Trophoblast cell (in vitro differentiated cells and primary cell): ENCODE data around the gene MRFAP1L1.
A peak's percentile ranks its signal among the peaks of the same experiment; 100 is the strongest.

Experiments
- DNase-seq, 2 donors: peaks; one replicate each; pipeline ENCODE4 v3.0.0-alpha.2; 2016
- H2AFZ ChIP-seq: 2 replicates; pipeline ENCODE4 v1.6.1; 2013; ENCODE audit warnings: low read length, moderate library complexity, mild to moderate bottlenecking; ENCODE audit not compliant: insufficient read depth, poor library complexity
- H2AK5ac ChIP-seq: 2 replicates; pipeline ENCODE4 v1.6.1; 2013; ENCODE audit warnings: mild to moderate bottlenecking, low read length
- H2BK120ac ChIP-seq: 2 replicates; pipeline ENCODE4 v1.6.1; 2013; ENCODE audit warnings: low read length, mild to moderate bottlenecking, moderate library complexity; ENCODE audit not compliant: insufficient read depth, poor library complexity
- H2BK12ac ChIP-seq: 2 replicates; pipeline ENCODE4 v1.6.1; 2013; ENCODE audit warnings: mild to moderate bottlenecking, low read length, moderate library complexity
- H2BK5ac ChIP-seq: 2 replicates; pipeline ENCODE4 v1.6.1; 2013; ENCODE audit warnings: low read length, low read depth, moderate library complexity, mild to moderate bottlenecking; ENCODE audit not compliant: poor library complexity
- H3K14ac ChIP-seq: 2 replicates; pipeline ENCODE4 v1.6.1; 2013; ENCODE audit warnings: mild to moderate bottlenecking, low read length
- H3K18ac ChIP-seq: 2 replicates; pipeline ENCODE4 v1.6.1; 2013; ENCODE audit warnings: mild to moderate bottlenecking, low read length
- H3K23ac ChIP-seq: 2 replicates; pipeline ENCODE4 v1.6.1; 2013; ENCODE audit warnings: low read length
- H3K27ac ChIP-seq: 2 replicates; pipeline ENCODE4 v1.5.1; 2013; ENCODE audit warnings: low read depth, mild to moderate bottlenecking, inconsistent platforms, low read length, moderate library complexity
- H3K27me3 ChIP-seq: 2 replicates; pipeline ENCODE4 v1.6.1; 2013; ENCODE audit warnings: inconsistent platforms, mild to moderate bottlenecking, low read length, moderate library complexity; ENCODE audit not compliant: insufficient read depth
- H3K36me3 ChIP-seq, 2 experiments: 1 replicate in 1 of 2; 2 replicates in 1 of 2; pipeline ENCODE4 v1.6.1; 2013; ENCODE audit warnings: low read length in 2 of 2, mild to moderate bottlenecking in 2 of 2, moderate library complexity in 1 of 2; ENCODE audit not compliant: insufficient read depth in 2 of 2, control insufficient read depth in 1 of 2
- H3K4ac ChIP-seq: 2 replicates; pipeline ENCODE4 v1.6.1; 2013; ENCODE audit warnings: low read depth, mild to moderate bottlenecking, low read length, moderate library complexity
- H3K4me1 ChIP-seq, 2 experiments: 1 replicate in 1 of 2; 2 replicates in 1 of 2; pipeline ENCODE4 v1.6.1; 2013; ENCODE audit warnings: low read length in 2 of 2, mild to moderate bottlenecking in 2 of 2, moderate library complexity in 1 of 2; ENCODE audit not compliant: insufficient read depth in 2 of 2, control insufficient read depth in 1 of 2
- H3K4me2 ChIP-seq: 2 replicates; pipeline ENCODE4 v1.6.1; 2013; ENCODE audit warnings: inconsistent platforms, mild to moderate bottlenecking, low read length, moderate library complexity
- H3K4me3 ChIP-seq: 2 replicates; pipeline ENCODE4 v1.5.1; 2013; ENCODE audit warnings: mild to moderate bottlenecking, low read depth, low read length, inconsistent platforms
- H3K79me1 ChIP-seq: one replicate; pipeline ENCODE4 v1.6.1; 2013; ENCODE audit warnings: low read length
- H3K79me2 ChIP-seq: 2 replicates; pipeline ENCODE4 v1.6.1; 2013; ENCODE audit warnings: low read length, mild to moderate bottlenecking; ENCODE audit not compliant: control insufficient read depth, insufficient read depth, poor library complexity
- H3K9ac ChIP-seq: 2 replicates; pipeline ENCODE4 v1.6.1; 2013; ENCODE audit warnings: mild to moderate bottlenecking, low read length
- H3K9me3 ChIP-seq: 2 replicates; pipeline ENCODE4 v1.6.1; 2013; ENCODE audit warnings: low read depth, mild to moderate bottlenecking, control low read depth, inconsistent platforms, low read length; ENCODE audit not compliant: insufficient read depth
- H4K12ac ChIP-seq: 2 replicates; pipeline ENCODE4 v1.6.1; 2013; ENCODE audit warnings: low read depth, mild to moderate bottlenecking, low read length, moderate library complexity
- H4K8ac ChIP-seq: 2 replicates; pipeline ENCODE4 v1.6.1; 2013; ENCODE audit warnings: low read depth, mild to moderate bottlenecking, low read length, moderate library complexity
- H4K91ac ChIP-seq: one replicate; pipeline ENCODE4 v1.6.1; 2013; ENCODE audit warnings: low read depth, mild to moderate bottlenecking, low read length, moderate library complexity
- WGBS: extraction: QIAGEN DNeasy Blood & Tissue Kit; methylation state at CpG from one replicate; pipeline ENCODE4 v1.1.7; 2013; ENCODE audit warnings: missing lambda C conversion rate; ENCODE audit not compliant: insufficient read length, insufficient coverage; ENCODE audit errors: extremely low coverage; 5-methylcytosine and 5-hydroxymethylcytosine counted together

The MRFAP1L1 gene

DNA sequence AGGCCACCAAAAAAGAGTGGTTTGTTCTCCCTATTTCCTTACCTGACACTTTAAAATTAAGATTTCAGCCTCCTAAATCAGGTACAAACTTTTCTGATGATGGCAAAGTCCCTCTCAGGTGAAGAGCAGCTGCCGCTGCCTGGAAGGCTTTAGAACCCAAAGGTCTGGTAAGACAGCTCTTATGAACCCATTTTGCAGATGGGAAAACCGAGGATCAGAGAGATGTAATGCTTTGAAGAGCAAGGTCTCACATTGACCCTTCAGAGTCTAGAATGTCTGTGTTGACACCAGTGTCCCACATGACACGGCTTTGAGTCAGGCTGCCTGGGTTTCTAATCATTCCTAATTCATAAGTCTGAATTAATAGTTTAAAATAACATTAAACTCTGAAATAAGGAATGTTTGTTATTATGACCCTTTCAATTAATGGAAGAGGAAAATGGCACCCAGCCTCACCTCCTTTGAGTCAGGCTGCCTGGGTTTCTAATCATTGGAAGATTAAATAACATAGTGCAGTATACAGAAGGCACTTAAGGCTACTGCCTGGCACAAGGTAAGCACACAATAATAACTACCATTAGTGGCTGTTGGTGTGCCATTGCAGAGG is 44.9 kb upstream of the MRFAP1L1 start:
- H3K4me2 ChIP-seq = no peak overlapping the region
- H2AK5ac ChIP-seq = no peak overlapping the region
- peaks cover 5% of the 10 kb centered on the region for H3K79me1 ChIP-seq
- H4K91ac ChIP-seq = no peak overlapping the region
- H3K18ac ChIP-seq = no peak overlapping the region
- no peaks in the 10 kb centered on the region for H3K27me3 ChIP-seq
- H3K36me3 ChIP-seq = no peaks in the 10 kb centered on the region
- no peaks in the 10 kb centered on the region for H3K79me2 ChIP-seq
- no peak overlapping the region for H3K4me3 ChIP-seq
- no peak overlapping the region for H4K12ac ChIP-seq
- no peak for DNase-seq
- no peak overlapping the region for H2BK12ac ChIP-seq
- H3K4ac ChIP-seq = no peak overlapping the region
- no peak overlapping the region for H2AFZ ChIP-seq
- no peak overlapping the region for H3K14ac ChIP-seq
- no peak overlapping the region for H2BK5ac ChIP-seq
- H3K27ac ChIP-seq = no peak overlapping the region
- H3K4me1 ChIP-seq = peaks cover 4 to 27% of the 10 kb centered on the region in 2 experiments
- no peaks in the 10 kb centered on the region for H3K9me3 ChIP-seq
- H3K9ac ChIP-seq = no peak overlapping the region
- H2BK120ac ChIP-seq = no peak overlapping the region
- no CpG with 5 or more reads among the region's 3 CpGs for whole genome bisulfite sequencing
- no peak overlapping the region for H4K8ac ChIP-seq
- no peak overlapping the region for H3K23ac ChIP-seq

DNA sequence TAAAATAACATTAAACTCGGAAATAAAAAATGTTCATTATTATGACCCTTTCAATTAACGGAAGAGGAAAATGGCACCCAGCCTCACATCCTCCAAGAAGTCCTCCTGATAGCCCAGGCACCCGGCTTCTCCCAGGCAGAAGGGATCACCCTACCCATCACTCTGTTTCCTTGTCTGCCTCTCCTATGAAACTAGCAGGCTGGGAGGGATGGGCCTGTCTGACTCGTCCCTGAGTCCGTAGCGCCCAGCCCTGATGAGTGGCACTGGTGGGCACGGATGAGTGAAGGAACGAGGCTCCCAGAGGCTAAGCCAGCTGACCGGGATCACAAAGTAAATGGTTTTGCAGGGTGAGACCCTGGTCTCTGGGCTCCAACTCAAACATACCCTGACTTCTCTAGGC is 44.2 kb upstream of the MRFAP1L1 start:
- Histone ChIP-seq H3K27ac (no peak overlapping the region), H4K12ac (no peak overlapping the region), H3K36me3 (no peaks in the 10 kb centered on the region), H3K9ac (no peak overlapping the region), H2BK5ac (no peak overlapping the region), H2AFZ (no peak overlapping the region), H3K27me3 (no peaks in the 10 kb centered on the region), H2BK120ac (no peak overlapping the region), H2AK5ac (no peak overlapping the region), H3K14ac (no peak overlapping the region), H3K4me1 (peaks cover 4 to 30% of the 10 kb centered on the region in 2 experiments), H3K9me3 (no peaks in the 10 kb centered on the region), H4K91ac (peak overlapping the region; percentile 36), H3K23ac (no peak overlapping the region), H3K79me1 (peaks cover 5% of the 10 kb centered on the region), H3K4me3 (no peak overlapping the region), H3K79me2 (no peaks in the 10 kb centered on the region), H2BK12ac (no peak overlapping the region), H3K18ac (no peak overlapping the region), H3K4ac (no peak overlapping the region), H3K4me2 (no peak overlapping the region), H4K8ac (peak overlapping the region; percentile 2)
- WGBS = no CpG with 5 or more reads among the region's 9 CpGs
- DNase-seq = no peak

DNA sequence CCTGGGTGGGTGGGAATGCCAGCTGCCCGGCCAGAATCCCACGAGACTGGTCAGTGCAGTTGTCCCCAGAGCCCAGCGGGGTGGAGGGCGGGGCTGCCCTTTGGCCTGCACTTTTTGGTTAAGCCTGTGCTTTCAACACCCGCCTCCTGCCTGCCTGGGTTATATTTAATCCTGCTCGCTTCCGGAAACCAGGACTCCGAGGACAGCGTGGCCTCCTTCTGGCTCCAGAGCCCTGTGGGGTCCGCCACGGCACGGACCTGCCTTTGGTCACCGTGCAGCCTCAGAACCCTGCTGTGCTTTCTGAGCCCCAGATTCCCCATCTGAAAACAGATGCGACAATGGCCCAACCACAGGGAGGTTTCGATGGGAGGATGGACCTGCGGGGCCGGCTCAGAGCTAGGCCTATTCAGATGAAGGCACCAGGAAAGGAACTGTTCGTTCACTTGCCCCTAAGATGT is 43.5 kb upstream of the MRFAP1L1 start:
- Histone ChIP-seq H3K9me3 (no peaks in the 10 kb centered on the region), H2BK12ac (peak overlapping the region; percentile 86), H3K9ac (no peak overlapping the region), H3K36me3 (no peaks in the 10 kb centered on the region), H3K79me1 (peaks cover 5% of the 10 kb centered on the region), H3K18ac (no peak overlapping the region), H4K12ac (peak overlapping the region; percentile 67), H4K8ac (peak overlapping the region; percentile 63), H2AFZ (peak overlapping the region; percentile 52), H3K4me2 (no peak overlapping the region), H2AK5ac (no peak overlapping the region), H3K79me2 (no peaks in the 10 kb centered on the region), H3K4me3 (no peak overlapping the region), H2BK5ac (no peak overlapping the region), H3K4me1 (peaks cover 4 to 25% of the 10 kb centered on the region in 2 experiments), H3K4ac (no peak overlapping the region), H3K23ac (no peak overlapping the region), H3K27ac (no peak overlapping the region), H3K14ac (peak overlapping the region; percentile 75), H4K91ac (peak overlapping the region; percentile 56), H2BK120ac (no peak overlapping the region), H3K27me3 (no peaks in the 10 kb centered on the region)
- no CpG with 5 or more reads among the region's 18 CpGs for WGBS
- peak; percentile 73 to 84 for DNase-seq

DNA sequence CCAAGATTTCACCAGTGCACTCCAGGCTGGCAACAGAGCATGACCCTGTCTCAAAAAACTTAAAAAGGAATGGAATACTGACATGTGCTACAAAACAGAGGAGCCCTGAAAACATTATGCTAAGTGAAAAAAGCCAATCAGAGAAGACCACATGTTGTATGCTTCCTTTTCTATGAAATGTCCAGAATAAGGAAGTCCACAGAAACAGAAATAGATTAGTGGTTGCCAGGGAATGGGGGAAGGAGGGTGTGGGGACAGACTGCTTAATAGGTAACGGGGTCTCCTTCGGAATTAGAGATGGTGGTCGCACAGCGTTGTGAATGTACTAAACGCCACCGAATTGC is 42.8 kb upstream of the MRFAP1L1 start:
- H3K27me3 ChIP-seq = no peaks in the 10 kb centered on the region
- no peak overlapping the region for H4K91ac ChIP-seq
- H2AFZ ChIP-seq = no peak overlapping the region
- H3K36me3 ChIP-seq = no peaks in the 10 kb centered on the region
- no peak overlapping the region for H3K23ac ChIP-seq
- no peak overlapping the region for H4K8ac ChIP-seq
- H3K18ac ChIP-seq = no peak overlapping the region
- H3K79me1 ChIP-seq = peaks cover 5% of the 10 kb centered on the region
- H3K79me2 ChIP-seq = no peaks in the 10 kb centered on the region
- no peak overlapping the region for H3K4me3 ChIP-seq
- WGBS = no CpG with 5 or more reads among the region's 6 CpGs
- no peak overlapping the region for H4K12ac ChIP-seq
- no peak for DNase-seq
- H3K4me2 ChIP-seq = no peak overlapping the region
- H3K4me1 ChIP-seq = peaks cover 4 to 25% of the 10 kb centered on the region in 2 experiments
- H2BK120ac ChIP-seq = no peak overlapping the region
- H2AK5ac ChIP-seq = no peak overlapping the region
- no peak overlapping the region for H3K4ac ChIP-seq
- H2BK12ac ChIP-seq = no peak overlapping the region
- no peak overlapping the region for H3K9ac ChIP-seq
- no peak overlapping the region for H3K27ac ChIP-seq
- no peak overlapping the region for H3K14ac ChIP-seq
- H2BK5ac ChIP-seq = no peak overlapping the region
- H3K9me3 ChIP-seq = no peaks in the 10 kb centered on the region
